Pons (tissue), 1 donor: ENCODE data around the gene KEL.

Experiments used
- DNase-seq: peaks from one replicate; pipeline ENCODE4 v3.0.0-alpha.2; 2016; ENCODE audit warnings: low spot score

KEL gene

GRCh38 chr7:142960955-142961512, 1.1 kb downstream of the KEL start:
- DNase-seq: no peak

GRCh38 chr7:142959202-142959601, 3.0 kb downstream of the KEL start:
- no peak for DNase-seq

DNA sequence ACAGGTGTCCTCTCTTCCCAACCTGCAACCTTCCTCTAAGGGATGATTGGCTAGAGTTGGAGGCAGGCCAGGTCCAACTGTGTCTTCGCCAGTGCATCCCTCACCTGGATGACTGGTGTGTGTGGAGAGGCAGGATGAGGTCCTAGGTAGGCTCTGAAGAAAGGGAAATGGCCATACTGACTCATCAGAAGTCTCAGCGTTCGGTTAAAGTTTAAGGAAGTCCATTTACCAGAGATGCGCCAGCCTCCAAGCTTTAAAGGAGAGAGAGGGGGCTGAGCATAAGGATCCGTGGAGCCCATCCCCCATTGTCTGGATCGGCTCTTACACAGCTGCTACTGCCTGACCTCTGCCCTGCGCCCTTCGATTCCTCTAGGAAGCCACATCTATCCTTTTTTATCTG, 4.4 kb downstream of the KEL start:
- DNase-seq: no peak

DNA sequence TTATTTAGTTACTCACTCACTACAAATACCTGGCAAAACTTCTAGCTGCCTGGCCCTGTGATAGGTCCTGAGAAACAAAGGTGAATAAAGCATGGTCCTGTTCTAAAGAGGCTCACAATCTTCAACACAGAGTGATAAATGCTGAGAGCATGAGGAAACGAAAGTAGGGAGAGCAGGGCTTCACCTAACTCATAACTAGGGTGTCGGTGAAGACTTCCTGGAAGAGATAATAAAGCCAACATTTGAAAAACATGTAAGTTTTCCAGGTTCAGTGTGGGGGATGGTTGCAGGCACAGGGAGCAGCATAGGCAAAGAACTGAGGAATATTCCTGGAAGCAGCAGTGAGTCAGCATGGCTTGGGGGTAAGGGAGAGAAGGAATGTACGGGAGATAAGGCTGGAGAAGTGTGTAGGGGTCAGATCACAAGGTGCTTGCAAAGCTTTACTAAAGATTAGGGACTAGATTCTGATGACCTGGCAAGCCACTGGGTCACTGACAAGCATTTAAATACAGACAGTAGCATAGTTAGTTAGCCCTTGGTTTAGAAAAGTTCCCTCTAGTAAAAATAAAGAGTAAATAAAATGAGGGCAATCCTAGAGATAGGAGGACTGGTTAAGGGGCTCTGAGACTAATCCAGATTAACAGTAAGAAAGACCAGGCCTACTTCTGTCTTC, 5.1 kb downstream of the KEL start:
- no peak for DNase-seq

DNA sequence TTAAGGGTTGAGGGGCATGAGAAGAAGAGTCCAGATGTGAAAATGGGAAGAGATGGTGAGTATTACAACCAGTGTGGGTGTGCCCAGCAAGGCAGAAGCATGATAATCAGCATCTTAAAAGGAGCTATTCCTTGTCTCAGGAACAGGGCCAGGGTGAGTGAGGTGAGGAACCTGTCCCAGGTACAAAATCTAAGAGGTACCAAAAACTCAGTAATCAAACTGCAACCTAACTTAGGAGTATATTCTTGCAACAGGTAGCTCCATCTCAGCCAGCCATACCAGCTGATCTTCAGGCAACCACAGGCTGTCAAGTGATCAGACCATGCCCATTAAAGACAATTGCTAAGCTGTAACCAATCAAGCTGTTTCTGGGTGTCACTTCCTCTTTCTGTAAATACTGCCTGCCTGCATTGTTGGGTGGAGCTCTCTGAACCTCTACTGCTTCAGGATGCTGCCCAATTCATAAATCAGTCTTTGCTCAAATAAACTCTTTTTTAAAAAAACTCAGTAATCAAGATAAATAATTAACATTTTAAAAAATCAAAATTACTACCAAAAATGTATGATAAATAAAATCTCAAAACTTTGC, 7.4 kb downstream of the KEL start:
- DNase-seq: no peak

DNA sequence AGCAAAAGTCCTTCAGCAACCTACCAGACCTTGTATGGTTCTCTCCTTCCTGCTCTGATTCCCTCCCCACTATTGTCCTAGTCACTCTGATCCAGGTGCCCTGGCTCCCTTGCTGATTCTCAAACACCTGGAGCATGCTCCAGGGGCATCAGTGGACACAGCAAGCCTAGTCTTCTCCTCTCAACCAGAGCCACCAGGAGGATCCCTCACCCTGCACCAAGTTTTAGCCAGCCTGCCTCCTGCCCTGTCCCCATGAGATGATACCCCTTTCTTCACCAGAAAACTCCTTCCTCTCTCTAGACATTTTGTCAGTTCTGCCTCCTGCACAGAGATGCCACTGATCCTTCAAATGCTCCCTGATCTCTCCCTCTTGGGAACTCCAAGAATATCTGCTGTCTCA, 11.9 kb downstream of the KEL start:
- no peak for DNase-seq

GRCh38 chr7:142948603-142949002, 13.6 kb downstream of the KEL start:
- DNase-seq: no peak

DNA sequence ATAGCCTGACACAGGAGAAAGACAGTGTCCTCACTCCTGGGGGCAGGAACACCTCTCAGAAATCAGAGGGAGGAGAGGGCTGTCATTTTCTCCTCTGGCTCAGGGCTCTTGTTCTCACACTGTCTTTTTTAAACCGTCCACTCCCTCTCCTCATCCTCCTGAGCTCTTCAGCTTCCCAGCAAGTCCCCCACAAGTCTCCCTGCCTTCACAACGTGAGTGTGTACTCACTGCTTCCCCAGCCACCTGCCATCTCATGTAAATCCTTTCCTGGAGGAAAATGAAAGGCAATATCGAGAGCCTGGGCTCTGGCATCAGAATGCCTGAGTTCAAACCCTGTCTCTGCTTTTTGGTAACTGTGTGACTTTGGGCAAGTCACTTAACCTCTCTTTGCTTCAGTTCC, 17.2 kb downstream of the KEL start:
- DNase-seq: no peak

GRCh38 chr7:142943706-142944268, 18.4 kb downstream of the KEL start:
- DNase-seq: no peak

DNA sequence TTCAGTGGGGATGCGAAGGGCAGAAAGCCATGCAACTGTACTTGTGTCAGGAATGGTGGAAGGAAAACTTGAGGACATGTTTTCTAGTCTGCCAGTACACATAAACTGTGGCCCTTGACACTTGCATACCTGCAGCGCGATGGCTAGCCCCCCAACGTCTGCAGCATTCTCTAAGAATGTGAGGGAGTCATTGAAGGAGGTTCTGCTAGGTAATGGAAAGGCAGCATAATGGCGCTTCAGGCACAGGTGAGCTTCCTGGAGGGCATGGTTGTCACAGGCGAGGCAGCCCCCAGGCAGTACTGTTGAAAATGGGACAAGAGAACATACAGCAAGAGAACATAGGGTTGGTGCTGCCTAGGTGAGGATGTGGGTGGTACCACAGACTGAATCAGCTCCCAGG, 19.4 kb downstream of the KEL start:
- no peak for DNase-seq

- DNase-seq: no peak
These were observed 20.6 kb downstream of the KEL start for GRCh38 chr7:142941541-142941940.

GRCh38 chr7:142940966-142941535, 21.1 kb downstream of the KEL start:
- DNase-seq: no peak

DNA sequence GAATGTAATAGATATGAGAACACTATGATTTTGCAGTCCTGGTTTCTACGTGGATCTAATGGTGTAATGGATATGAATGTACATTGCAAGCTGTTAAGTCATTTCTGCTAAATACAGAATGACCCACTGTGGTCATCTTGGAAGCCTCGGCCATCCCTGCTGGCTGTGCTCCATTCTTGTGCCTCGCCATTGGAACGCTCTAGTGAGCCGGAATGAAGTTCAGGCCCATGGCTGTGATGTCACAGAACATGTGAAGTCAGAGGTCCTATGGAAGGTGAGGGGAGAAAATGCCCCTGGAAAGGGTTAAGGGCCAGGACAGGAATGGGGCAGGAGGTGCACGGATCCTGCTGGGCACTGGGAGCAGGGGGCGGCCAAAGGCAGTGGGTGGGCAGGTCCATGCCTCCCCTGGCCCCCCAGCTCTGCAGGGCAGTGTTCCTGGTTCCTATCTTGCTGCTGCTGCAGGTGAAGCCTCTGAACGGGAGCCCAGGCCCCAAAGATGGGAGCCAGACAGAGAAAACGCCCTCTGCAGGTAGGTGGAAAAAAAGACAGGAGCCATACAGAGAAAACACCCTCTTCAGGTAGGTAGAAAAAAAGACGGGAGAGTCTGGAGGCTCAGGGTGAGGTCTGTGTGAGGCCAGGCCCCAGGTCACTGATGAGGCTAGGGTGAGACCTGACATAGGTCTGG, 22.8 kb downstream of the KEL start, which contains the start of gene LLCFC1:
Gene LLCFC1 (plus strand): TSS at position 259 of the 685 bp plus-strand sequence. CDS start 138 bp downstream, at position 397.
- DNase-seq: no peak

DNA sequence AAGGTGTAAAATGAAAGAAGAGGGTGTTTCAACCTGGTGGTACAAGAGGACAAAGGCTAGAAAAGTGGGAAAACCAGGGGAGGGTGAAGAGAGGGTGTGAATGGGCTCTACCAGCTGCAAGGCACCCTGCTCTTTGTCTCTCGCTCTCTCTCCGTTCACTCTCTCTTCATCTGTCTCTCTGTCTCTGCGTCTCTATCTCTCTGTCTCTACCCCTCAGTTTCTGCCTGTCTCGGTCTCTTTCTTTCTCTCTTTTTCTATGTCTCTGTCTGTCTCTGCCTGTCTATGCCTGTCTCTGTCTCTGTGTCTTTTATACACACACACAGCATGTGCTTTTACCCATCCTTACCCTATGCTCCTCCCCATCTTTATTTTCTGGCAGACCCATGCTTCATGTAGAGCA, 23.6 kb downstream of the KEL start:
- no peak for DNase-seq

GRCh38 chr7:142935941-142936565, 26.1 kb downstream of the KEL start:
- DNase-seq: no peak

DNA sequence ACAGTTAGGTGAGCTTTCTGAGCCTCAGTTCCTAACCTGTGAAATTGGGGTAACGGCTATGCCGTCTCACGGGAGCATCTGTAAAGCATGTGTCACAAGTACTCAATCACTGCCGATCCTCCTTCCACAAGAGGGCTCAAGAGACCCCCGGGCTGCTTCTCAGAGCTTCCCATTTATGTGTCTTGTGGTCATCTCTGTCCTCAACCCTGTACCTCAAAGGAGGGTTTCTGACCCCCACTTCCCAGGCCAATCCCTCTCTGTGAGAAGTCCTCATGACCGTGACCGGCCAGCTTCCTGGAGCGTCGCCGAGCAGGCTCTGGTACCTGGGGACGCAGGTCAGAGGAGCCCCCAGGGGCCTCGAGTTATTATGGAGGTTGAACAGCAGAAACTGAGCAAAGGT, 28.1 kb downstream of the KEL start:
- no peak for DNase-seq

DNA sequence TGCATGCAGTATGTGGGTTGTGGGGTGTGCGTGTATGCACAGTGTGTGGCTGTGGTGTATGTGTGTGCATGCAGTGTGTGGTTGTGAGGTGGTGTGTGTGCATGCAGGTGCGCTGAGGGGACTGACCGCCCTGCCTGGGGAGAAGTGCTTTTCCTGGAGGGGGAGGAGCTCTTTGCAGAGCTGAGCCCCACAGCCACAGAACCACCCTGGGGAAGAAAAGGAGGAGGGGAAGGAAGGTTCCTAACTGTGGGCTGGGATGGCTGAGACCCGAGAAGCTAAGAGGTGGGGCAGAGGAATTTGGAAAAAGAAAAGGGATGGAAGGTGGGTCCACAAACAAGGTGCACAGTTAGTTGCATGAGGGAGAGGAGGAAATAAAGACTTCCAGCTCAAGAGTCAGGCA, 28.5 kb downstream of the KEL start, which contains the start of gene TRPV5:
Gene TRPV5 (minus strand): TSS at position 123 of the 400 bp plus-strand sequence. CDS start 287 bp downstream, outside the sequence.
- DNase-seq: no peak

GRCh38 chr7:142933092-142933475, 29.1 kb downstream of the KEL start:
- DNase-seq: no peak

DNA sequence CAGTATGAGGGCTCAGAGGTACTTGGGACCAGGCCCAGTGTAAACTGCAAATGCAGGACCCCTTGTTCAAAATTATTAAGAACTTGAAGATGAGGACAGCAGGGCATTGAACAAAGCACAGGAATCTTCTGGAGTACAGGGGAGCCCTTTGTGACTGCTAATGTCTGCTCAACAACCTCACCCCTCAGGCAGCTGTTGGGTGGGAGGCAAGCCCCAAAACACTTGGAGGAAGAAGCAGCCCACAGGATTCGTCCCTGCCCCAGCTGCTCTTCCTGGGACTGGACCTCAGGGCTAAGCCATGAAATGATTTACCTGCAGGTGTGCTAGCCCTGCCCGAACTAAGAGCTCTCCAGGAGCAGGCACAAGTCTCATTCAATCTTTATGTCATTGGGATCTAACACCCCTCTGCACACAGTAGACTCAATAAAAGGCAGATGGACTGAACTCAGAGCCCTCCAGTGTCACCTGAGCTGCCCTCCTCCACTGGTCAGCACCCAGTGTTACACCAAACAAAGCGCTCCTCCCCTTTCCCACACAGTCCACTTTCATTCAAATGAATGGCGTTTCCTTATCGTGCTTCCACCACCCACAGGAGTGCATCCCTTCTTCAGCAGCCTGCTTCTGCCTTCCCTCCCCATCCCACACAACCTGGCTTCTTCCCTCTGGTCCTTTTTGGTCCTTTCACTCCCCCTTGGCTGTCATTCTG, 29.6 kb downstream of the KEL start:
- no peak for DNase-seq

DNA sequence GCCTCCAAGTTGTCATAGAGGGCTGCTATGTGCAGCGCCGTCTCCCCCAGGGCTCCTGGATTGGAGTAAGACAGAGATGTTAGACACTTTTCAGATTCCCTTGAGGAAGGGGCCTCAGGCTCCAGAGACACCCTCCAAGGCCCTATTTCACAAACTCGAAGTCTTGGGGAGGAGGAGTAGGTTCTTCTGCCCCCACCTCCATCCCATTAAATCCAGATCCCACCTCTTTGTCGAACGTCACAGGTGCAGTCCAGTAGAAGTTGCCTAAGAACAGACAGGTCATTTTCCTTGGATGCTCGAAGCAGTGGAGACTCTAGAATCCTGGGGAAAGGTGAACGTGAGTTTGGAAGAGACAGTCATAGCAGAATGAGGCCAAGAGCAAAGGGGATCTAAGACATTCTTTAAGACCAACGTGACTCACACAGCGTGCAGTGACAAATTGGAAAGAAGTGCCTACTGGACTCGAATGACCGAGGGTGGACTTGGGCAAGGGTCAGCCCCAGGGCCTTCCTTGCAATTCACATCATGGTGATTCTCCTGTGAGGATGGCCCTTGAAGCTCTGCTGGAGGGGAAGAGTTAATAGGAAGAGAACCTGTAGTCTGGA, 31.9 kb downstream of the KEL start:
- no peak for DNase-seq

GRCh38 chr7:142927949-142928348, 34.2 kb downstream of the KEL start:
- DNase-seq: no peak
